Measurements from ENCODE around the gene DENND2C. TPM values are rescaled to one million over a fixed set of nuclear protein-coding genes. Genes with fewer than 3 reads are reported as not detected.

DENND2C gene
- total and polyA plus RNA-seq, 12 donors: 0.91 to 4.2 (median 1.9) TPM

DNA sequence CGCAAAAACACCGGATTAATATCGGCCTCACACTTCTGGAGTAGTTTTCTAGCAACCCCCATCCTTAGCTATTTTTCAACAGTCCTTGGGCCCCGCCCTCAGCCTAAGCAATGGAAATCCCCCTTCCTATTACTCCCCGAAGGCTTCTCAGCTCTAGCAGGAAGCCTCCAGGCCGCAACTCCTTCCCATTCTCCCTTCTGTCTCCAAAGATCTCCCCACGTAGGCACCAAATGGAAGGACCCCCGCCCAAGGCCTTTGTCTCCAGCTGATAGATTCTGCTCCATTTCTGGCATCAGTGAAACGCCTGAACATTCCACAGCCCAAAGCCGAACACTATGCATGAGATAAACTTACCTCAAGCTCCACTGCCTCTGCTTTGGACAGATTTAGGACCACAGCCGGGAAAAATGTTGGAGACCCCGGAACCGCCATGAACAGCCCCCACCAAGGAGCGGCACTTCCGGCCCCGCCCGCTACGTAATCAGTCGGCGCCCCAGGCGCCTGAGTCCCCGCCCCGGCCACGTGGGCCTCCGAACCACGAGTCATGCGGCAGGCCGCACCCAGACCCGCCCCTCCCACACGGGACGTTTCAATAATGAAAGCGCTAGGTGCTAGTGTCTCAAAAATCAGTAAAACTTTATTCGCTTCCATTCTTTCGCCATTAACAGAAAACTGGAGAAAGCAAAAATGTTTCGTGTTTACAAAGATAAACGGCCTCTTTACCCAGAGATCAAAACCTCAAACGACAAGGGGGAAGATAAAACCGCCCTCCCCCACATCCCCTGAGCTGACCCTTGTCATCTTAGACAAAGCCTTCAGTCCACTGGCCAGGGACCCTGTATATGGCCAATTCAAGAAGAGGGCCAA is 46.7 kb upstream of the DENND2C start, which contains the start of gene NRAS:
Gene NRAS (minus strand): TSS at position 468 of the 867 bp plus-strand sequence. CDS start 611 bp downstream, outside the sequence.
- H3K36me3 ChIP-seq (replicated peaks in 1 of 2): peaks cover 0 to 58% of the 10 kb centered on the region in 2 donors
- WGBS, 4 donors: 0 to 1% (median 1%) methylated on average over 29 to 38 of the region's 38 CpGs
- H3K4me3 ChIP-seq: peak within 1 kb of the TSS; percentile 72 to 96 (median 85)
- no peaks in the 10 kb centered on the region for H3K27me3 ChIP-seq
- TF ChIP-seq POLR2A (IDR thresholded peaks at IDR 0.05): peak in 1 of 2 donors; percentile 58
- TF ChIP-seq, protein P1, sequence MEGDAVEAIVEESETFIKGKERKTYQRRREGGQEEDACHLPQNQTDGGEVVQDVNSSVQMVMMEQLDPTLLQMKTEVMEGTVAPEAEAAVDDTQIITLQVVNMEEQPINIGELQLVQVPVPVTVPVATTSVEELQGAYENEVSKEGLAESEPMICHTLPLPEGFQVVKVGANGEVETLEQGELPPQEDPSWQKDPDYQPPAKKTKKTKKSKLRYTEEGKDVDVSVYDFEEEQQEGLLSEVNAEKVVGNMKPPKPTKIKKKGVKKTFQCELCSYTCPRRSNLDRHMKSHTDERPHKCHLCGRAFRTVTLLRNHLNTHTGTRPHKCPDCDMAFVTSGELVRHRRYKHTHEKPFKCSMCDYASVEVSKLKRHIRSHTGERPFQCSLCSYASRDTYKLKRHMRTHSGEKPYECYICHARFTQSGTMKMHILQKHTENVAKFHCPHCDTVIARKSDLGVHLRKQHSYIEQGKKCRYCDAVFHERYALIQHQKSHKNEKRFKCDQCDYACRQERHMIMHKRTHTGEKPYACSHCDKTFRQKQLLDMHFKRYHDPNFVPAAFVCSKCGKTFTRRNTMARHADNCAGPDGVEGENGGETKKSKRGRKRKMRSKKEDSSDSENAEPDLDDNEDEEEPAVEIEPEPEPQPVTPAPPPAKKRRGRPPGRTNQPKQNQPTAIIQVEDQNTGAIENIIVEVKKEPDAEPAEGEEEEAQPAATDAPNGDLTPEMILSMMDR (IDR thresholded peaks at IDR 0.05): peak in 1 of 6 experiments; percentile 16
- no peaks in the 10 kb centered on the region for H3K9me3 ChIP-seq (replicated peaks in 1 of 3)
- H3K4me1 ChIP-seq (replicated peaks in 1 of 2): peaks cover 8 to 17% of the 10 kb centered on the region in 2 donors
- DNase-seq: peak; percentile 92 to 96 (median 95)
- intact Hi-C loops (cut with DNase I): no loop called here
- peak within 1 kb of the TSS; percentile 62 to 95 (median 83) for H3K27ac ChIP-seq

DNA sequence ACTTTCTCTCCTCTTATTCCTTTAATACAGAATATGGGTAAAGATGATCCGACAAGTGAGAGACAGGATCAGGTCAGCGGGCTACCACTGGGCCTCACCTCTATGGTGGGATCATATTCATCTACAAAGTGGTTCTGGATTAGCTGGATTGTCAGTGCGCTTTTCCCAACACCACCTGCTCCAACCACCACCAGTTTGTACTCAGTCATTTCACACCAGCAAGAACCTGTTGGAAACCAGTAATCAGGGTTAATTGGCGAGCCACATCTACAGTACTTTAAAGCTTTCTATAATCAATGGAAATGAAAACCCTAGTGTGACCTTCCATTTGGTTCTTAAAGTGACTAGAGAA is 46.1 kb upstream of the DENND2C start:
- Histone ChIP-seq H3K36me3 (replicated peaks in 1 of 2) (peaks cover 0 to 52% of the 10 kb centered on the region in 2 donors), H3K4me1 (replicated peaks in 1 of 2) (peaks cover 8 to 17% of the 10 kb centered on the region in 2 donors), H3K27me3 (no peaks in the 10 kb centered on the region), H3K27ac (peak overlapping the region; percentile 62 to 95 (median 83)), H3K9me3 (replicated peaks in 1 of 3) (no peaks in the 10 kb centered on the region), H3K4me3 (peak overlapping the region; percentile 72 to 96 (median 85))
- TF ChIP-seq POLR2A (IDR thresholded peaks at IDR 0.05): no peak
- TF ChIP-seq, protein P1 (IDR thresholded peaks at IDR 0.05): no peak
- DNase-seq: no peak
- 32 to 37% (median 36%) methylated on average over 4 of the region's 4 CpGs for WGBS, 4 donors
- intact Hi-C loops (cut with DNase I): no loop called here

DNA sequence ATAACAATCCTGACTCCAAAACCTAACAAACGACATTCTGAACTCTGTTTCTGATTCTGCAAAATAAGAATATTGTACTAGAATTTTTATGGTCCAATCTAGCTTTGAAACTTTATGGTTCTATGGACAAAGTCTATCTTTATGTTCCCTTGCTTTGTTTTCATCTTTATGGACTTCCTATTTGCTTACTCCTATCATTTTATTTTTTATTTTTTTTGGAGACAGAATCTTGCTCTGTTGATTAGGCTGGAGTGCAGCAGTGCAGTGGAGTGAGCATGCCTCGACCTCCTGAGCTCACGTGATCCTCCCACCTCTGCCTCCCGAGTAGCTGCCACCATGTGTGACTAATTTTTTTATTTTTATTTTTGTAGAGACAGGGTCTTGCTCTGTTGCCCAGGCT is 43.1 kb upstream of the DENND2C start:
- no peak for DNase-seq
- 83 to 93% (median 88%) methylated on average over 4 of the region's 4 CpGs for WGBS, 4 donors
- Histone ChIP-seq H3K4me3 (no peak overlapping the region), H3K36me3 (replicated peaks in 1 of 2) (peaks cover 0 to 42% of the 10 kb centered on the region in 2 donors), H3K27me3 (no peaks in the 10 kb centered on the region), H3K27ac (no peak overlapping the region), H3K9me3 (replicated peaks in 1 of 3) (no peaks in the 10 kb centered on the region), H3K4me1 (replicated peaks in 1 of 2) (peaks cover 8 to 17% of the 10 kb centered on the region in 2 donors)
- TF ChIP-seq, protein P1 (IDR thresholded peaks at IDR 0.05): no peak
- TF ChIP-seq POLR2A (IDR thresholded peaks at IDR 0.05): no peak
- intact Hi-C loops (cut with DNase I): no loop called here

DNA sequence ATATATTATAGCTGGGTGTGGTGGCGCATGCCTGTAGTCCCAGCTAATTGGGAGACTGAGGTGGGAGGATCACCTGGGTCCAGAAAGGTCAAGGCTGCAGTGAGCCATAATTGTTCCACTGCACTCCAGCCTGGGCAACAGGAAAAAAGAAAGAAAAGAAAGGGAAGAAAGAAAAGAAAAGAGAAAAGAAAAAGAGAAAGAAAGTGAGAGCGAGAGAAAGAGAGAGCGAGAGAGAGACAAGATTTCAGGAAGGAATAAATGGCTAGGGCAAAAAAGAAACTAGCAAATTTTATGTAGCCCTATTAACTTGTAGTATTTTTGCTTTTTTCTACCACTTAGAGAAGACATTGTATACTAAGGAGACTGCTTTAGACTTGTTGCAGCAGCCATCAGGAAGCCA is 40.5 kb upstream of the DENND2C start:
- Histone ChIP-seq H3K9me3 (replicated peaks in 1 of 3) (no peaks in the 10 kb centered on the region), H3K36me3 (replicated peaks in 1 of 2) (peaks cover 0 to 61% of the 10 kb centered on the region in 2 donors), H3K27ac (no peak overlapping the region), H3K4me1 (replicated peaks in 1 of 2) (peaks cover 3 to 10% of the 10 kb centered on the region in 2 donors), H3K27me3 (no peaks in the 10 kb centered on the region), H3K4me3 (no peak overlapping the region)
- intact Hi-C loops (cut with DNase I): no loop called here
- 96 to 99% (median 97%) methylated on average over 3 of the region's 3 CpGs for WGBS, 4 donors
- no peak for DNase-seq
- TF ChIP-seq, protein P1 (IDR thresholded peaks at IDR 0.05): no peak
- TF ChIP-seq POLR2A (IDR thresholded peaks at IDR 0.05): no peak

All from adrenal gland (tissue), 12 donors.